B cell (primary cell): ENCODE data around the gene TMC7.

Source experiments
- EZH2 ChIP-seq: IDR thresholded peaks from 2 replicates; pipeline ENCODE4 v1.6.1; 2012; ENCODE audit warnings: borderline replicate concordance, low read depth, mild to moderate bottlenecking, moderate library complexity, low read length; ENCODE audit not compliant: insufficient read depth, poor library complexity, severe bottlenecking
- TF ChIP-seq, protein P1 (sequence below): fragments of 200-600 bp; IDR thresholded peaks from one replicate; pipeline ENCODE4 v1.8.0; 2022; ENCODE audit warnings: antibody characterized with exemption, mild to moderate bottlenecking

DNA sequence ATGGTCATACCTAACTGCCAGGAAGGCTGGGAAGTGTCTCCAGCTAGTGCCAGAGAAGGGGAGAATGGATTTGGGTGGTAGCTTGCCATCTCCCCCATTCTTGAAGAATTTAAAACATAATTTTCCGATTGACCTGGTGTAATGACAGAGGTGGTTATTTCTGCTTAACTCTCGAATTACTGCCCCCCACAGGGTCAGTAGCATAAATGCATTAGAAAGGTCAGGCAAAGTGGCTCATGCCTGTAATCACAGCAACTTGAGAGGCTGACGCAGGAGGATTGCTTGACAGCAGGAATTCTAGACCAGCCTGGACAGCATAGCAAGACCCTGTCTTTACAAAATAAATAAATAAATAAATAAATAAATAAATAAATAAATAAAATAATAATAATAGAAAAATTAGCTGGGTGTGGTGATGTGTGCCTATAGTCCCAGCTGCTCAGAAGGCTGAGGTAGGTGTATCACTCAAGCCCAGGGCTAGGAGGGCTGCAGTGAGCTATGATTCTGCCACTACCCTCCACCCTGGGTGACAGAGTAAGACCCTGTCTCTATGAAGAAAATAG is 27.5 kb downstream of the TMC7 start:
- TF ChIP-seq, protein P1, sequence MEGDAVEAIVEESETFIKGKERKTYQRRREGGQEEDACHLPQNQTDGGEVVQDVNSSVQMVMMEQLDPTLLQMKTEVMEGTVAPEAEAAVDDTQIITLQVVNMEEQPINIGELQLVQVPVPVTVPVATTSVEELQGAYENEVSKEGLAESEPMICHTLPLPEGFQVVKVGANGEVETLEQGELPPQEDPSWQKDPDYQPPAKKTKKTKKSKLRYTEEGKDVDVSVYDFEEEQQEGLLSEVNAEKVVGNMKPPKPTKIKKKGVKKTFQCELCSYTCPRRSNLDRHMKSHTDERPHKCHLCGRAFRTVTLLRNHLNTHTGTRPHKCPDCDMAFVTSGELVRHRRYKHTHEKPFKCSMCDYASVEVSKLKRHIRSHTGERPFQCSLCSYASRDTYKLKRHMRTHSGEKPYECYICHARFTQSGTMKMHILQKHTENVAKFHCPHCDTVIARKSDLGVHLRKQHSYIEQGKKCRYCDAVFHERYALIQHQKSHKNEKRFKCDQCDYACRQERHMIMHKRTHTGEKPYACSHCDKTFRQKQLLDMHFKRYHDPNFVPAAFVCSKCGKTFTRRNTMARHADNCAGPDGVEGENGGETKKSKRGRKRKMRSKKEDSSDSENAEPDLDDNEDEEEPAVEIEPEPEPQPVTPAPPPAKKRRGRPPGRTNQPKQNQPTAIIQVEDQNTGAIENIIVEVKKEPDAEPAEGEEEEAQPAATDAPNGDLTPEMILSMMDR, result no peak
- TF ChIP-seq EZH2, result no peak
